Fibroblast of mammary gland (primary cell): ENCODE results near the gene ARMH1.

Experiments used
- DNase-seq: peaks from one replicate; pipeline ENCODE4 v3.0.0-alpha.2; 2010; ENCODE audit warnings: low read depth
- H3K4me3 ChIP-seq: 2 replicates; pipeline ENCODE4 v1.5.1; 2011; ENCODE audit warnings: low read depth, mild to moderate bottlenecking, low read length, moderate library complexity; ENCODE audit not compliant: control insufficient read depth
- CTCF ChIP-seq: conservative IDR thresholded peaks from 2 replicates; pipeline ENCODE4 v1.5.1; 2011; ENCODE audit warnings: low read depth, low read length, inconsistent platforms; ENCODE audit not compliant: control insufficient read depth, insufficient read depth

ARMH1 gene

DNA sequence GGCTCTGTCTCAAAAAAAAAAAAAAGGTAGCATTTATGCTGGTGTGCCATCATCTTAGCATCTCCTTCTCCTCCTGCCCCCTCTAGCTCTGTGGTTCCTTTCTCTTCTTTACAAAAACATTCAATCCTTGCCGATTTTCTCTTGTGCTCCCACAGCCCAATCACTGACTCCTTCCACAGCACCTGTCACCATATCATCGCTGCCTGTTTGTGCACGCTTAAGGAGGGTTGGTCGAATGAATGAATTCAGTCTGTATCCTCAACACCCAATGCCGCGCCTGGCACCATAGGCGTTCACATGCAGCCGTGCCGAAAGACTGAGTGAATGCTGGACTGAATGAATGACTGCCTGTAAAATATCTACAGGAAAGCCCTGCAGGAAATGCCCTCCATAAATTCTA is 48.5 kb downstream of the ARMH1 start:
- DNase-seq, result no peak
- TF ChIP-seq CTCF, result no peak
- H3K4me3 ChIP-seq, result no peak overlapping the region

DNA sequence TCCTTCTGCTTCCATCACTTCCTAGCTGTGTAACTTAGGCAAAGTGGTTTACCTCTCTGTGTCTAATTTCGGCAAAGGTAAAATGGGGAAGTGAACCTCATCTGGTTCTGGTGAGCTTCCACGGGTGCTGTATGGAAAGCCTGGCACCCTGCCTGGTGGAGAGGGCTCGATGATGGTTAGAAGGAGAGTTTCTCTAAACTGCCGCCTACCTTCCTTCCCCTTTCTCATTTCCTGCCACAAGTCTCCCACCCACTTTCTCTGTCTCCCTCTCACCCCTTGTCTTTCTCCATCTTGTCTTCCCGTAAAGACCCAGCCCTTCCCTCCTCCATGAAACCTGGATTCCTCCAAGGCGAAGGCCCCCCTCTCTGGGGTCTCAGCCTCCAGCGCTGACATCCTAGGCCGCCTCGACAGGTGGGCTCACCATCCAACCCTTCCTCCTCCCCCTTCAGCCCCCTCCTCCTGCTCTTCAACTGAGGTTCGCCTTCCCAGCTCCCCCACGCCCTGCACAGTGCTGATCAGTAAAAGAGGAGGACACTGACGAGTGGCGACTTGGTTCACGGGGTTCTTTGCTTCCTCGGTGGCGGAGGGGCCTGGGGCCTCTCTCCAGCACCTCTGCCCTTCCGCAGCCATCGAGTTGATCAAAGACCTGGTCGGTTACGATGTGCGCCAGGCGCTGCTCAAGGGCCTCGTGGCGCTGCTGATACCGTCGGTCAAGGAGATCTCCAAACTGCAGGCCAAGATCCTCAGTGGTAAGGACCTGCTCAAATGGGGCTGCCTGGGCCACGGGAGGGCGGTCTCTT is 49.2 kb downstream of the ARMH1 start:
- TF ChIP-seq CTCF, result no peak
- no peak for DNase-seq
- no peak overlapping the region for H3K4me3 ChIP-seq

- DNase-seq, result no peak
- no peak overlapping the region for H3K4me3 ChIP-seq
- no peak for TF ChIP-seq CTCF
Observed at GRCh38 chr1:44724296-44724954, 49.9 kb downstream of the ARMH1 start.

DNA sequence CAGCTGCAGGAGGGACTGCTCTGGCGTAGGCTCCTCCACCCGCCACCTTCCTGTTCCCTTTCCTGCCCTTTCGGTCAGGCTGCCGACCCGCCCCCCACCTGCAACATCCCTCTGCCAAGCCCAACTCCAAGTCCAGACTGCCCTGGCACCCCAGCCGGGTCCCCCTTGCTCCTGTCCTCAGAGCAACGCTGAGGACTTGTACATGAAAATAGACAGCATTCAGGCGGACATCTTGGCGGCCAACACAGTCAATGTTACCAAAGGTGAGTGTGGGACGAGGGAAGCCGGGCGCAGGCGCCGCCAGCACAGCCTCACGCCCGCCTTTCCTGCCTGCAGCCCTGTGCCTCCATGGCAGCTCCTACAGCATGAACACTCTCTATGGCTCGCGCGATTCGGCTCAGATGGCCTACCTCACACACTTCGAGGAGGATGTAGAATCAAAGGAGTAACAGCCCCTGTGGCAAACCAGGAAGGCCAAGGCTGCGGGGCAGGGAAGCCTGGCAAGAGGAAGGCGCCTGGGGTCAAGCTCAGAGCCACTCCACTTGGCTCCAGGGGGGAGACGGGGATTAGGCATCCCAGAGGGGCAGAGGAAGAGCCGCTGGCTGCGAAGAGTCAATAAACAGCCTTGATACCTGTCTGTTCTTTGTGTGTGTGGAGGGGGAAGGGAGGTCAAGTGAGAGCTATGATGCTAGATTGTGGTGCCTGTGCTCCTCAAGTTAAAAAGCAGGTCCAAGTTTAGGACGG is 50.6 kb downstream of the ARMH1 start:
- no peak for TF ChIP-seq CTCF
- H3K4me3 ChIP-seq, result no peak overlapping the region
- no peak for DNase-seq

GRCh38 chr1:44730741-44731512 is 56.4 kb downstream of the ARMH1 start, which contains the start of gene RNU5D-1:
Gene RNU5D-1, minus strand, starts transcription at chr1:44731170.
- peak; percentile 97 for DNase-seq
- no peak within 1 kb of the TSS for H3K4me3 ChIP-seq
- TF ChIP-seq CTCF, result peak; percentile 82

- no peak for TF ChIP-seq CTCF
- no peak overlapping the region for H3K4me3 ChIP-seq
- DNase-seq, result peak; percentile 97
Observed at GRCh38 chr1:44733365-44733764, 58.9 kb downstream of the ARMH1 start.
